Pancreas (tissue), 10 donors: ENCODE measurements around the gene SPDYE6. TPM values are rescaled to one million over a fixed set of nuclear protein-coding genes. Genes with fewer than 3 reads are reported as not detected.

ENCODE experiments used
- ATAC-seq, 4 donors: fragments of 200-7000 bp; cut with Tn5 transposase; one replicate each; pipeline versions ENCODE4 v1.8.0 to v1.9.1; 2020; ENCODE audit warnings: mild to moderate bottlenecking in 4 of 4, moderate library complexity in 4 of 4
- DNase-seq, 6 donors: peaks; one replicate each; pipeline ENCODE4 v3.0.0-alpha.2; 2020
- FAIRE-seq: peaks from 2 replicates; lab custom pipeline; 2012; peaks lifted over from hg19 to GRCh38; lab: Jason Lieb, UNC
- H3K27ac ChIP-seq, 4 donors: fragments of 200-600 bp; sonication (generic); 1 replicate in 3 of 4; 2 replicates in 1 of 4; pipeline versions ENCODE4 v1.5.0 to v1.8.0; 2020
- H3K27me3 ChIP-seq, 4 donors: fragments of 200-600 bp; one replicate each; pipeline ENCODE4 v1.8.0; 2021
- H3K36me3 ChIP-seq, 3 donors: fragments of 200-600 bp; sonication (generic) in 1 of 3; one replicate each; pipeline versions ENCODE4 v1.5.0 to v1.8.0; 2020 to 2021
- H3K4me1 ChIP-seq, 3 donors: fragments of 200-600 bp; one replicate each; pipeline ENCODE4 v1.8.0; 2021
- H3K4me3 ChIP-seq, 4 donors: fragments of 200-600 bp; sonication (generic) in 2 of 4; one replicate each; pipeline versions ENCODE4 v1.5.0 to v1.8.0; 2020 to 2021
- H3K9me3 ChIP-seq, 4 donors: fragments of 200-600 bp; one replicate each; pipeline ENCODE4 v1.8.0; 2021
- WGBS, 2 donors: extraction: QIAGEN DNeasy Blood & Tissue Kit; methylation state at CpG; one replicate each; pipeline ENCODE4 v1.1.7; 2013; 5-methylcytosine and 5-hydroxymethylcytosine counted together
- intact Hi-C, 3 donors: fragments of 100-400 bp; cut with DNase I; formaldehyde crosslinking; loops; one replicate each; pipeline versions ENCODE4 v1.11.1 to v1.14.2; 2022
- polyA plus RNA-seq, 2 donors: library from polyadenylated mRNA; stranded (reverse); fragments of 200-250 nt; gene quantifications; one replicate each; pipeline ENCODE4 v1.2.3, GENCODE V29; 2013
- total RNA-seq, 6 donors: library from RNA; stranded (reverse); fragmentation: NEBNext Ultra II Directional in 4 of 6; extraction: Animal tissue kit (Norgen Biotek cat#: 25700) in 4 of 6; gene quantifications; one replicate each; pipeline versions ENCODE4 v1.2.1 to v1.2.4, GENCODE V29; 2021 to 2023
- TF ChIP-seq, protein P1 (sequence below), 4 donors: fragments of 200-600 bp; sonication (generic) in 3 of 4; IDR thresholded peaks; one replicate each; pipeline versions ENCODE4 v1.5.0 to v1.8.0; 2021; ENCODE audit warnings: antibody characterized with exemption in 4 of 4
- donor health status: healthy with polysubstance abuse.
- donor health status: DM: no; HTN: no; CAD: no; lungs with moderate emphysema.
- donor health status: DM: no; HTN: no; CAD: no.
- donor health status: control.
- donor health status: control.
- donor health status: Bipolar disorder and iron deficiency.
- donor health status: DM: yes; HTN: yes; CAD: no.
- donor health status: DM: no; HTN: no; CAD: no.
- donor health status: DM: no; HTN: no; CAD: no.
- donor health status: DM: yes; HTN: yes; CAD: no.

SPDYE6 gene
- total and polyA plus RNA-seq, 8 donors = not detected

GRCh38 chr7:102322202-102322715, 34.0 kb downstream of the SPDYE6 start:
- 73 to 75% methylated on average over 6 to 8 of the region's 8 CpGs for WGBS, 2 donors
- Histone ChIP-seq H3K27me3 (no peaks in the 10 kb centered on the region), H3K9me3 (no peaks in the 10 kb centered on the region), H3K36me3 (no peaks in the 10 kb centered on the region), H3K4me3 (no peak overlapping the region), H3K4me1 (no peaks in the 10 kb centered on the region), H3K27ac (no peak overlapping the region)
- intact Hi-C loops = no loop called here
- no peak for DNase-seq
- ATAC-seq = no peak
- no peak for FAIRE-seq
- TF ChIP-seq, protein P1, sequence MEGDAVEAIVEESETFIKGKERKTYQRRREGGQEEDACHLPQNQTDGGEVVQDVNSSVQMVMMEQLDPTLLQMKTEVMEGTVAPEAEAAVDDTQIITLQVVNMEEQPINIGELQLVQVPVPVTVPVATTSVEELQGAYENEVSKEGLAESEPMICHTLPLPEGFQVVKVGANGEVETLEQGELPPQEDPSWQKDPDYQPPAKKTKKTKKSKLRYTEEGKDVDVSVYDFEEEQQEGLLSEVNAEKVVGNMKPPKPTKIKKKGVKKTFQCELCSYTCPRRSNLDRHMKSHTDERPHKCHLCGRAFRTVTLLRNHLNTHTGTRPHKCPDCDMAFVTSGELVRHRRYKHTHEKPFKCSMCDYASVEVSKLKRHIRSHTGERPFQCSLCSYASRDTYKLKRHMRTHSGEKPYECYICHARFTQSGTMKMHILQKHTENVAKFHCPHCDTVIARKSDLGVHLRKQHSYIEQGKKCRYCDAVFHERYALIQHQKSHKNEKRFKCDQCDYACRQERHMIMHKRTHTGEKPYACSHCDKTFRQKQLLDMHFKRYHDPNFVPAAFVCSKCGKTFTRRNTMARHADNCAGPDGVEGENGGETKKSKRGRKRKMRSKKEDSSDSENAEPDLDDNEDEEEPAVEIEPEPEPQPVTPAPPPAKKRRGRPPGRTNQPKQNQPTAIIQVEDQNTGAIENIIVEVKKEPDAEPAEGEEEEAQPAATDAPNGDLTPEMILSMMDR (IDR thresholded peaks at IDR 0.05) = no peak

GRCh38 chr7:102321351-102322201, 34.7 kb downstream of the SPDYE6 start:
- no peak for FAIRE-seq
- TF ChIP-seq, protein P1 (IDR thresholded peaks at IDR 0.05) = no peak
- ATAC-seq = peak in 1 of 4 donors; percentile 26
- no peaks in the 10 kb centered on the region for H3K36me3 ChIP-seq
- no peak overlapping the region for H3K4me3 ChIP-seq
- no peaks in the 10 kb centered on the region for H3K4me1 ChIP-seq
- H3K9me3 ChIP-seq = no peaks in the 10 kb centered on the region
- no peak overlapping the region for H3K27ac ChIP-seq
- peak in 1 of 6 donors; percentile 57 for DNase-seq
- intact Hi-C loops = no loop called here
- no peaks in the 10 kb centered on the region for H3K27me3 ChIP-seq
- WGBS, 2 donors = 38 to 52% methylated on average over 49 to 73 of the region's 73 CpGs

- intact Hi-C loops = no loop called here
- no peak for FAIRE-seq
- WGBS, 2 donors = 75 to 87% methylated on average over 29 to 37 of the region's 37 CpGs
These were observed 35.5 kb downstream of the SPDYE6 start for GRCh38 chr7:102320601-102321350.

GRCh38 chr7:102320181-102320580, 36.1 kb downstream of the SPDYE6 start:
- H3K4me3 ChIP-seq = no peak overlapping the region
- ATAC-seq (no peak), DNase-seq (no peak), FAIRE-seq (no peak)
- H3K4me1 ChIP-seq = no peaks in the 10 kb centered on the region
- TF ChIP-seq, protein P1 (IDR thresholded peaks at IDR 0.05) = no peak
- no peaks in the 10 kb centered on the region for H3K36me3 ChIP-seq
- intact Hi-C loops = no loop called here
- no peaks in the 10 kb centered on the region for H3K27me3 ChIP-seq
- H3K27ac ChIP-seq = no peak overlapping the region
- H3K9me3 ChIP-seq = no peaks in the 10 kb centered on the region
- WGBS, 2 donors = 91 to 95% methylated on average over 14 of the region's 14 CpGs

More at GRCh38 chr7:102320601-102321350, 35.5 kb downstream of the SPDYE6 start:
- Histone ChIP-seq H3K4me3 (no peak overlapping the region), H3K9me3 (no peaks in the 10 kb centered on the region), H3K27me3 (no peaks in the 10 kb centered on the region), H3K27ac (no peak overlapping the region), H3K36me3 (no peaks in the 10 kb centered on the region), H3K4me1 (no peaks in the 10 kb centered on the region)
- DNase-seq = peak in 1 of 6 donors; percentile 53
- TF ChIP-seq, protein P1 (IDR thresholded peaks at IDR 0.05) = no peak
- ATAC-seq = no peak
